ENCODE measurements around the gene GSTA4.
"Not testable (repeated sequence)": the region's sequence is repeated elsewhere in the genome, so short reads cannot be mapped to it uniquely, and the experiment has no call there.

GSTA4 gene

GRCh38 chr6:52969359-52969758 is 25.7 kb downstream of the GSTA4 start:
- no peak for DNase-seq

DNA sequence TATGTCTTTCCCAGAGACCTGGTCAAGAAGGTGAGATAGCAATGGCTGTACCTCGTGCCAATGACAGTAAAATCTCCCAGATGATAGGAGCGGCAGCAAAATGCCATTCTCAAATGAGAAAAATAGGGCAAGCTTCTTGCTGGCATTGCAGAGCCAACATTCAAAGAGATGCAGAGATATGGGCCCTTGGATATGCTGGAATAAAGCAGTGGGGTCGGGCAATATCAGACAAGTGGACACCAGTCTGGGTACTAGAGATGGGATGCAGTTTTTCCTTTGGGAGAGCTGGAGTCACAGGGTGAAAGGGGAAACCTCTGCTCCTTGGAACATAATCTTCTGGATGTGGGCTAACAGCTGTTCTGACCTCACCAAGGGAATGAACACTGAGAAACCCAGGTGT is 29.0 kb downstream of the GSTA4 start:
- no peak for DNase-seq

DNA sequence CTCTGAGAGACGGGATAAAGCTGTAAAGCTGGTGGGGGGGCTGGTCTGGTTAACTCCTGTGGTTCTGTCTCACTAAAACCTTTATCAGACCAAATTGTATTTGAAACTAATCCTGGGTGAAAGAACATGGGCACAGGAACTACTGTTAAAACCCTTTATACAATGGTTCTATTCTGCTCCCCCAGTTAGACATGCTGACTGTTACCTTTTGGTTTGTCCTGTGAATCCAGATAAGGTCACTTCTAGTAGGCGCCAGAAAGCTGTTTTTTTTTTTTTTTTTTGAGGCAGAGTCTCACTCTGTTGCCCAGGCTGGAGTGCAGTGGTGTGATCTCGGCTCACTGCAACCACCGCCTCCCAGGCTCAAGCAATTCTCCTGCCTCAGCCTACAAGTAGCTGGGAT is 29.7 kb downstream of the GSTA4 start:
- DNase-seq: no peak

DNA sequence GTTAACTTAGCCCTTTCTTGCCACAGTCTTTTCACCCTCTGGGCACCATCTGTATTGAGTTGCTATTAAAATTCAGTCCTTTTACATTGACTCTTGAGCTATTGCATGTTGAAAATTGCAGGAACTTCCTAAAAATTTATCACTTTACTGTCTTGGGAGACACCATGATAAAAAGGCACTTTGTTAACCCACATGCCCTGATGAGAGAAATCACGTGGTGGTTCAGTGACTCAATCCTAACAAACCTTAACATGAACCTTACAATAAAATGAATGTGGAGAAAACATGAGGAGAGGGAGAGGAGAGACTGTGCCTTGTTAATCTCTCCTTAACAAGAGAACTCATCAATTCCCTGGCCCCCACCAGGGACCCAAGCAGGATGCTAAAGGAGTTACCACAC is 30.8 kb downstream of the GSTA4 start:
- DNase-seq: no peak

DNA sequence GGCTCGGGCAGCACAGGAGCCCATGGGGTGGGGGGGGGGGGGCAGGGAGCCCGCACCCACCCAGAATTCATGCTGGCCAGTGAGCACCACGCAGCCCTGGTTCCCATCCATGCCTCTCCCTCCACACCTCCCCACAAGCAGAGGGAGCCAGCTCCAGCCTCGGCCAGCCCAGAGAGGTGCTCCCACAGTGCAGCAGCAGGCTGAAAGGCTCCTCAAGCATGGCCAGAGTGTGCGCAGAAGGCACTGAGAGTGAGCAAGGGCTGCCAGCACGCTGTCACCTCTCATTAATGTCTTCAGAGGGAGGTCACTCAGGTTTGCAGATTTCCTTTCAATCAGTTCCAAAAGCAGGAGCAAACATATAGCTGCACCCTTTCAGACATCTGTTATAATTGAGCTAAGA is 32.4 kb downstream of the GSTA4 start:
- DNase-seq: no peak

- not testable (repeated sequence) for DNase-seq
Observed at GRCh38 chr6:52961022-52961421, 34.1 kb downstream of the GSTA4 start.

- DNase-seq: not testable (repeated sequence)
Observed at GRCh38 chr6:52960211-52960610, 34.9 kb downstream of the GSTA4 start.

DNA sequence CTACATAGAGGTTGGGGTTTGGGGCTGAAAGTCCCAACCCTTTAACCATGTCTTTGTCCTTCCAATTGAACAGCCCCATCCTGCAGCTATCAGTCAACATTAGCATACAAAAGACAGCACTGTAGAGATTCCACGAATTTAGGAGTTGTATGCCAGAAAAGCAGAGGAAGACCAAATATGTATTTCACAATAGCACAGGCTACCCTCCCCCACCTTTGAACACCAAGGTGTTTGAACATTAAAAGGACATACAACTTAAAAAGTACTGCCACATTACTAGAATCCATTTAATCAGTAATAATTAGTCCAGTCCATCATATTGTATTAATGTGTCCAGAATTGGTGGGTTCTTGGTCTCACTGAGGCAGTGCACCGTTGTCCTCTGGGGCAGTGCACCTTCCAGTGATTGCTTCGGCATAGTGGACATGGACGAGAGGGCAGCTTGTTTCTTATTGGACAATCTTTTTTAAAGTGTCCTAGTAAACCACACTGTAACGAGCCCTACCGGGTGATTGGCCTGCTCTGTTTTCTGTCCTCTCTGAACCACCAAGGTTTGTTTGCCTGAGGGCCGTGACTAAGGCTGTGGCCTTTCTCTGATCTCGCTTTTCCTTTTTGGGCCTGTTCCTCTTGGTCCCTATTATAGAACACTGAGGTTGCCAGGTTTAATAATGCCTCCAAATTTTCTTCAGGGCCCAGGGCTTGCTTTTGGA is 36.4 kb downstream of the GSTA4 start:
- DNase-seq: no peak

- no peak for DNase-seq
Observed at GRCh38 chr6:52955871-52956270, 39.2 kb downstream of the GSTA4 start.

DNA sequence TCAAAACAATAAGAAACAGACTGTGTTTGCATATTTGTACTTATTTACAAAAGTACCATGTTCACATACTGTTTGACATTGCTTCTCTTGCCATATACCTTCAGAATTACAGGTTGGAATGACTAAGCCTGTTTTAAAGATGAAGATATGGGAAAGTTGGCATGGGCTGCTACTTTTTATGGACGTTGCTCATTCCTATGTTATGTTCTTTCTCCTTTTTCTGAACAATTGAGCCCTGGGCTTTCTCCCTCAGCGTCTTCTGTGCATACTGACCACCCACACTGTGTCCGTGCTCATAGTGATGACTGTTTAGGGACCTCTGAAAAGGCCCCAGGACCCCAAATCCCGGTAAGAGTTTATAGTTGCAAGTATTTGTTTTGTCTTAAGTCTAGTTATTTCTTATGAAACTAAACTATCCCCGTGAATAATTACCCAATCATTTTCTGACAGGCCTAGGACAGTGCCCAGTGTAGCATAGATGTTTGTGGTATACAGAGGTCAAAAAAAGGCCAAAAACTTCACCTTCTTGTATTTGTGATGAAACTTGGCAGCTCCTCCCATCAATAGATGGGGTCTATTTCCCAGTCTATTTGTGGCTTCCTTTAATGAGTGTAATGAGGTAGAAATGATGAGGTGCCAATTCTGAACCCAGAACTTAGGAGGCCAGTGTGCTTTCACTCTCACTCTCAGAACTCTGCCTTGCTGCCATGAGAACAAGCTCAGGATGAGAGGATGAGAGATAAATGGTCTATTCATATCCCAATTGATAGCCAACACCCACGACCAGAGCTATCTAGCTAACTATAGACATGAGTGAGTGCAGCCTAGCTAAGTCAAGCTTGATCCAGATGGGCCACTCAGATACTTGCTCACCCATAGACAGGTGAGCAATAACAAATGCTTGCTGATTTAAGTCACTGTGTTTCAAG is 40.9 kb downstream of the GSTA4 start:
- no peak for DNase-seq

DNA sequence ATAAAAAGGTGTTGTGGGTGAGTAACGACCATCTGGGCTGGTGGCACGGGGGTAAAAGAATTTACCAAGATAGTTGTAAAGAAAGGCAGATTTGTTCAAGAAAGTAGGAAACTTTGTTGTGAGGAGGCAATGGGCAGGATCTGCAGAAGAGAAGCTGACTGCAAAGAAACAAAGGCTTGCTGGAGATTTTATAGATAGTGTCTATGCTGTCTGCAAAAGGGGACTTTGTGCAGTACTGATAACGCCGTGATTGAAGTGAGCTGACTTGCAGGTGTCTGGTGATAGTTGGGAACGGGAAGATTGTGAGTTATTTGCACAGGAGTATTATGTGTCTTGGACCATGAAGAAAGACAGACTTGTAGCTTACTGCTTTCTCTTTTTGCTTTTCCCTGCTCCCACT is 48.8 kb downstream of the GSTA4 start:
- DNase-seq: no peak

DNA sequence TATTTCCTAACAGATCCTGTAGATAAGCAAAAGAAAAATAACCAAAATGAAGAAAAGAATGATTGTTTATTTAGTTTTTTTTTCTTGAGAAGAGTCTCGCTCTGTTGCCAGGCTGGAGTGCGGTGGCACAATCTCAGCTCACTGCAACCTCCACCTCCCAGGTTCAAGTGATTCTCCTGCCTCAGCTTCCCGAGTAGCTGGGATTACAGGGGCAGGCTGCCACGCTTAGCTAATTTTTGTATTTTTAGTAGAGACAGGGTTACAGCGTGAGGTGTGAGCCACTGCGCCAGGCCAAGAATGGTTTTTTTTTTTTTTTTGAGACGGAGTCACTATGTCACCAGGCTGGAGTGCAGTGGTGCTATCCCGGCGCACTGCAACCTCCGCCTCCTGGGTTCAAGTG is 52.3 kb downstream of the GSTA4 start:
- not testable (repeated sequence) for DNase-seq

DNA sequence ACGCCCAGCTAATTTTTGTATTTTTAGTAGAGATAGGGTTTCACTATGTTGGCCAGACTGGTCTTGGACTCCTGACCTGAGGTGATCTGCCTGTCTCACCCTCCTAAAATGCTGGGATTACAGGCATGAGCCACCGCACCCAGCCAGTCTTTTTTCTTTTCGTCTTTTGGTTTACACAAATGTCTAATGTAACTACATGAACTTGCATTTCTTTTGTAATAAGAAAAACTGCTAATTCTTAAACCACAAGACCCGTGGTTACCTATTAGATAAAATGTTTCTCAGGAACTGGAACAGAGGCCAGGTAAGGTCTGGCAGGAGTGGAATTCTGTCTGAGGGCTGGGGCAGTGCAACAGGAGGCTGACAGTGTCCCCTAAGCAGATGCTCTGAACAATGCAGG is 52.9 kb downstream of the GSTA4 start:
- no peak for DNase-seq

GRCh38 chr6:52937908-52938307 is 57.2 kb downstream of the GSTA4 start:
- no peak for DNase-seq

DNA sequence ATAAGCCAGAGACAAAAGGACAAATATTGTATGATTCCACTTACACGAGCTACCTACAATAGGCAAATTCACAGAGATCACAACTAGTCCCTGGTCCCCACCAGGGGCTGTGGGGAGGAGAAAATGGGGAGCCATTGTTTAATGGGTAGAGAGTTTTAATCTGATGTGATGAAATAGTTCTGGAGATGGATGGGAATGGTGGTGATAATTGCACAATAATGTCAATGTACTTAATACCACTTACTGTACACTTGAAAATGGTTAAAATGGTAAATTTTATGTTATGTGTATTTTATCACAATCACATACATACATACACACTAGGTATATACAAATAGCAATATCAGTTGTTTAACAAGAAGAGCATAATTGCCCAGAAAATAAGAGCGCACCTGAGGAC is 61.3 kb downstream of the GSTA4 start:
- DNase-seq: no peak

DNA sequence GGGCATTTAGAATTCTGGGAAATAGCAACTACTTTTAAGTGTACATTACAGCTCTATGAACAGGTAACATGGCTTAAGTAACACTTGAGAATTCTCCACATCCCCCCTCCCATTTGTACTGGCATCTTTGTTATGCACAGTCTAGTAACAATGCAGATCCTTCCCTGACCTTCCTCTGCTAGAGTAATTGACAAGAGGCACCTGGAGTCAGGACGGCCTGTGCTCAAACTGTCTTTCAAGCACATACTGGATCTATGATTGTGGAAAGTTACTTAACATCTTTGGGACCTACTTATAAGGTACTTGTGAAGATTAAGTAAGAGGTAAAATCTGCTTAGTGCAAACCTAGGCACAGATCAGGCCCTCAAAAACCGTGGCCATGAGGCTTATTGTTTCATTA is 63.7 kb downstream of the GSTA4 start:
- DNase-seq: no peak

DNA sequence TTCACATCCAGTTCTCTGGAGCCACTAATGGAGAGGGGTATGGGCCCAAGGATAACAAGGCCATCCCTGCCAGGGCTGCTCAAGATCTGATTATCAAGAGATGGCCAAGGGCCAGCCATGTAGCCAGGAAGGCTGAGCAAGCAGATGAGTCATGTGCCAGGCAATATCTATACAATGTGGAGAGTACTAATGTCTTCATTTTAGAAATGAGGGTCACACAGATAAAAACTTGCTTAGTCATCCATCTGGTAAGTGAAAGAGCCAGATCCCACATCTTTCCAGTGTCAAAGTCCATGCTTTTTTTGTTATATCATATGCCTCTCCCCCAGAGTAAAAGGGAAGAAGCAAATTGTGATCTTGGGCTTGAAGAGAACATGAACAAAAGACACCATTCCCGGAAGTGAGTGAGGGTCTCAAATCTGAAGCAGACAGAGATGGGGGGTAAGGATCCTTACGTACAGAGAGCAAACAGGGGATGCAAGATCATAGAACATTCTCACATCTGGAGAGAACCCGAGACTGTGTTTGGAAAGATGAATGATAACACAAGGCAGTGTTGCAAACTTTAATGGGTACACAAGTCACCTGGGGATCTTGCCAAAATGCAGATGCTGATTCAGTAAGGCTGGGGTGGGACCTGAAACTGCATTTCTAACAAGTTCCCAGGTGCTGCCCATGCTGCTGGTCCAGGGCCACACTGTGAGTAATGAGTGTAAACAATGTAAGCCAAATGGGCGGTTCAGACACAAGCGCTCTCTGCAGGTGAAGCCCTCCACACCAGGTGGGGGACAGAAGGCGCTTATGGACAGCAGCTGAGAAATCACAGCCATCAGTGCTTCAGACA is 65.5 kb downstream of the GSTA4 start:
- DNase-seq: peak; percentile 92
